Measurements from ENCODE around the gene OAT. TPM values are rescaled to one million over a fixed set of nuclear protein-coding genes. Genes with fewer than 3 reads are reported as not detected.

OAT gene
- total and polyA plus RNA-seq, 2 of the 4 experiments (the other 2 are of a cell fraction) = 110 to 152 TPM

DNA sequence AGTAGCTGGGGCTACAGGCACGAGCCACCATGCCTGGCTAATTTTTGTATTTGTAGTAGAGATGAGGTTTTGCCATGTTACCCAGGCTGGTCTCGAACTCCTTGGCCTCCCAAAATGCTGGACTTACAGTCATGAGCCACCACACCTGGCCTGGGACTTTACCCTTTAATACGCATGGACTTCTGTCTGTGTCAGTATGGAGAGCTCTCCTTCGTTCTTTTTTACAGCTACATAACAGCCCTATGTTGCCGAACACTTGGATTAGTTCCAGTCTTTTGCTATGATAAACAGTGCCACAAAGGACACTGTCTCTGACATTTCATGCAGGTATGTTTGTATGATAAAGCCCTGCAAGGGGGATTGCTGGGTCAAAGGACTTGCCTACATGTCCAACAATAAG is 10.9 kb upstream of the OAT start:
- no TSS peak for BruUV-seq (replicated peaks)
- DNase-seq (no peak), ATAC-seq (ENCODE audit: low read depth) (no peak)
- Histone ChIP-seq H3K9me3 (ENCODE audit: control insufficient read depth, insufficient read depth, low read length) (no peaks in the 10 kb centered on the region), H4K91ac (ENCODE audit: insufficient read depth, low read depth, low read length) (no peak overlapping the region), H2BK120ac (ENCODE audit: low read depth, low read length) (no peak overlapping the region), H2BK20ac (ENCODE audit: low read depth, low read length) (no peak overlapping the region), H3K4me2 (ENCODE audit: low read depth, low read length) (no peak overlapping the region), H4K20me1 (ENCODE audit: insufficient read depth, low read length) (no peaks in the 10 kb centered on the region), H2AK5ac (ENCODE audit: low read depth, low read length) (no peak overlapping the region), H3K56ac (ENCODE audit: extremely low read depth, insufficient read depth, low read length) (no peak overlapping the region), H3K9me1 (ENCODE audit: insufficient read depth, low read length) (no peaks in the 10 kb centered on the region), H3K27ac (ENCODE audit: insufficient read depth, low read length) (no peak overlapping the region), H2AK9ac (replicated peaks; ENCODE audit: low read depth, low read length, poor library complexity) (no peak overlapping the region), H2AFZ (replicated peaks; ENCODE audit: low read length, poor library complexity) (no peak overlapping the region), H3K4ac (ENCODE audit: low read depth, low read length) (no peak overlapping the region), H2BK5ac (ENCODE audit: low read depth, low read length, poor library complexity, severe bottlenecking) (no peak overlapping the region), H3K4me1 (ENCODE audit: control insufficient read depth, insufficient read depth, low read length) (no peaks in the 10 kb centered on the region), H3K27me3 (ENCODE audit: control insufficient read depth, insufficient read depth, low read length) (peaks cover 10% of the 10 kb centered on the region), H3K36me3 (ENCODE audit: control insufficient read depth, insufficient read depth, low read length) (no peaks in the 10 kb centered on the region), H3K23ac (ENCODE audit: low read depth, low read length) (no peak overlapping the region), H3K18ac (ENCODE audit: low read depth, low read length) (no peak overlapping the region), H2BK15ac (ENCODE audit: low read depth, low read length) (no peak overlapping the region), H4K8ac (ENCODE audit: low read depth in 2 of 2, low read length in 2 of 2) (no peak overlapping the region), H3K14ac (replicated peaks; ENCODE audit: low read depth, low read length) (no peak overlapping the region), H3K79me1 (ENCODE audit: low read depth in 1 of 2, low read length in 2 of 2) (no peaks in the 10 kb centered on the region), H3K4me3 (ENCODE audit: insufficient read depth, low read depth, low read length) (no peak overlapping the region), H4K5ac (ENCODE audit: low read depth, low read length) (no peak overlapping the region), H3K9ac (ENCODE audit: low read depth, low read length) (no peak overlapping the region)
- dilution Hi-C loops (cut with HindIII; ENCODE audit: low sequenced_read_pairs, unreplicated experiment) (no loop called here), intact Hi-C loops (cut with micrococcal nuclease) (no loop called here), in situ Hi-C loops (cut with MboI; ENCODE audit: low sequenced_read_pairs) (no loop called here)
- POLR2A ChIA-PET (ENCODE audit: unreplicated experiment) = interaction anchor here (0.6 kb wide), 1 partner anchor 10 kb away, joined by 4 read pairs; no protein-coding TSS in a partner anchor
- TF ChIP-seq, protein P1, sequence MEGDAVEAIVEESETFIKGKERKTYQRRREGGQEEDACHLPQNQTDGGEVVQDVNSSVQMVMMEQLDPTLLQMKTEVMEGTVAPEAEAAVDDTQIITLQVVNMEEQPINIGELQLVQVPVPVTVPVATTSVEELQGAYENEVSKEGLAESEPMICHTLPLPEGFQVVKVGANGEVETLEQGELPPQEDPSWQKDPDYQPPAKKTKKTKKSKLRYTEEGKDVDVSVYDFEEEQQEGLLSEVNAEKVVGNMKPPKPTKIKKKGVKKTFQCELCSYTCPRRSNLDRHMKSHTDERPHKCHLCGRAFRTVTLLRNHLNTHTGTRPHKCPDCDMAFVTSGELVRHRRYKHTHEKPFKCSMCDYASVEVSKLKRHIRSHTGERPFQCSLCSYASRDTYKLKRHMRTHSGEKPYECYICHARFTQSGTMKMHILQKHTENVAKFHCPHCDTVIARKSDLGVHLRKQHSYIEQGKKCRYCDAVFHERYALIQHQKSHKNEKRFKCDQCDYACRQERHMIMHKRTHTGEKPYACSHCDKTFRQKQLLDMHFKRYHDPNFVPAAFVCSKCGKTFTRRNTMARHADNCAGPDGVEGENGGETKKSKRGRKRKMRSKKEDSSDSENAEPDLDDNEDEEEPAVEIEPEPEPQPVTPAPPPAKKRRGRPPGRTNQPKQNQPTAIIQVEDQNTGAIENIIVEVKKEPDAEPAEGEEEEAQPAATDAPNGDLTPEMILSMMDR (conservative IDR thresholded peaks at IDR 0.05; ENCODE audit: low read depth, low read length) = no peak
- no peak for TF ChIP-seq FOS (IDR thresholded peaks at IDR 0.05; ENCODE audit: low read depth, low read length)
- TF ChIP-seq MAFK (IDR thresholded peaks at IDR 0.05; ENCODE audit: low read depth, low read length) = no peak
- TF ChIP-seq NFE2L2 (IDR thresholded peaks at IDR 0.05; ENCODE audit: low read depth, low read length) = no peak
- no peak for TF ChIP-seq RAD21 (IDR thresholded peaks at IDR 0.05; ENCODE audit: low read length)
- TF ChIP-seq RCOR1 (IDR thresholded peaks at IDR 0.05; ENCODE audit: insufficient replicate concordance, low read length) = no peak
- no peak for TF ChIP-seq CEBPB (IDR thresholded peaks at IDR 0.05; ENCODE audit: low read depth, low read length)
- no peak for TF ChIP-seq BHLHE40 (IDR thresholded peaks at IDR 0.05; ENCODE audit: low read depth, low read length)
- no peak for TF ChIP-seq CHD1 (IDR thresholded peaks at IDR 0.05; ENCODE audit: low read depth, low read length)
- TF ChIP-seq SMC3 (IDR thresholded peaks at IDR 0.05; ENCODE audit: low read depth, low read length) = no peak
- TF ChIP-seq POLR2A (IDR thresholded peaks at IDR 0.05; ENCODE audit: low read depth, low read length) = no peak
- TF ChIP-seq, protein P2, sequence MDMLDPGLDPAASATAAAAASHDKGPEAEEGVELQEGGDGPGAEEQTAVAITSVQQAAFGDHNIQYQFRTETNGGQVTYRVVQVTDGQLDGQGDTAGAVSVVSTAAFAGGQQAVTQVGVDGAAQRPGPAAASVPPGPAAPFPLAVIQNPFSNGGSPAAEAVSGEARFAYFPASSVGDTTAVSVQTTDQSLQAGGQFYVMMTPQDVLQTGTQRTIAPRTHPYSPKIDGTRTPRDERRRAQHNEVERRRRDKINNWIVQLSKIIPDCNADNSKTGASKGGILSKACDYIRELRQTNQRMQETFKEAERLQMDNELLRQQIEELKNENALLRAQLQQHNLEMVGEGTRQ (IDR thresholded peaks at IDR 0.05; ENCODE audit: low read depth, low read length) = no peak
- no peak for TF ChIP-seq RFX5 (IDR thresholded peaks at IDR 0.05; ENCODE audit: low read depth, low read length)
- CTCF ChIA-PET = interaction anchor here (0.7 kb wide), 1 partner anchor 36 kb away, joined by 3 read pairs; no protein-coding TSS in a partner anchor
- no CpG with 5 or more reads among the region's 5 CpGs for WGBS, 2 experiments (ENCODE audit: extremely low coverage in 2 of 2, insufficient read length in 1 of 2)
